Activated CD8-positive, alpha-beta memory T cell treated with anti-CD3 and anti-CD28 coated beads for 4 hours (primary cell): Measurements from ENCODE around the gene AOPEP.

Source experiments
- DNase-seq, 2 donors: peaks; one replicate each; pipeline ENCODE4 v3.0.0-alpha.2; 2020; ENCODE audit warnings: low read depth in 2 of 2

The AOPEP gene

DNA sequence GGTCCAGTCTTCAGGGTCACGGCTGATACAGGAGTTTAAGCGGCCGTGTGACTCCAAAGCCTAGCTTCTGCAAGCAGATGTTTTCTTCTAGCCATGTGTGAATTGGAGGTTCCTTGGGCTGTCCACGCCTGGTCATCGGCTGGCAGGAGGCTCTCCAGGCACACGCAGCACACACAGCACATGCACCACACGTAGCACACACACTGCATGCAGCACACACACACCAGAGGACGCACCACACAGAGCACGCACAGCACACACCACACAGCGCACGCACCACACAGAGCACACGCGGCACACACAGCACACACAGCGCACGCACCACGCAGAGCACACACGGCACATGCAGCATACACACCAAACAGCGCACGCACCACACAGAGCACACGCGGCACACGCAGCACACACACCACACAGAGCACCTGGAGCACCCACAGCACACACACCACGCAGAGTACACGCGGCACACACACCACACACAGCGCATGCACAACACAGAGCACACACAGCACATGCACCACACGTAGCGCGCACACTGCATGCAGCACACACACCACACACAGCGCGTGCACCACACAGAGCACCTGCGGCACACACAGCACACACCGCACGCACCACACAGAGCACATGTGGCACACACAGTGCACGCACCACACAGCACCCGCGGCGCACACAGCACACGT lies 356.7 kb downstream of the AOPEP start:
- DNase-seq, result no peak

DNA sequence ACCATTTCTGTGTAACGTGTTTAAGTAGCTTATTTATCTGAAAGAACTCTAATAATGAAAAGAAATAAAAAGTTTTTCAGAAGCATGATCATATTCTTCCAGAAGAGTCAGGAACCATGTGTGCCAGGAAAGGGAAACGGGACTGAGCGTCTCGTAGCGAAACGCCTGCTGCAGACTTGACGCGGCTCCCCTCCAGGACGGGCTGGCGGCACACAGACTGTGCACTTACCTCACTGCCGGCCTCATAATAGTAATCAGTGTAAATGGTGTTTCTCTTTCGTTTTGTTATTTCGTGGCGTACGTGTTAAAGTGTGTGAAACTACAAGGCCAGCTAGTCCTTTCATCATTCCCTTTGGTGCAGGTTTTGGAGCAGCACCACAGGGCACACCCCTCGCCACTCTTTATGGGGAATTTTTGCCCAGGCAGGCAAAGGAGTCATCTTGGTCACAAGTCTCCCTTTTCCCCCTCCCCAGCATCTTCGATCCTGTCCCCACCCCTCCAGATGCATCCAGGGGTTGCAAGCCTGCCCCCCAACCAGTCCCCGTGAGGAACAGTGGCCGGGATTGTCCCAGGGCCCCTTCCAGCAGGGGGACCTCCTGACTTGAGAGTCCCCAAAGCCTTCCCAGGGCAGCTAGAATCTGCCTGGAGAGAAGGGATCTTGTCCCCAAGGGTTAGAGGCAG lies 357.9 kb downstream of the AOPEP start:
- no peak for DNase-seq

DNA sequence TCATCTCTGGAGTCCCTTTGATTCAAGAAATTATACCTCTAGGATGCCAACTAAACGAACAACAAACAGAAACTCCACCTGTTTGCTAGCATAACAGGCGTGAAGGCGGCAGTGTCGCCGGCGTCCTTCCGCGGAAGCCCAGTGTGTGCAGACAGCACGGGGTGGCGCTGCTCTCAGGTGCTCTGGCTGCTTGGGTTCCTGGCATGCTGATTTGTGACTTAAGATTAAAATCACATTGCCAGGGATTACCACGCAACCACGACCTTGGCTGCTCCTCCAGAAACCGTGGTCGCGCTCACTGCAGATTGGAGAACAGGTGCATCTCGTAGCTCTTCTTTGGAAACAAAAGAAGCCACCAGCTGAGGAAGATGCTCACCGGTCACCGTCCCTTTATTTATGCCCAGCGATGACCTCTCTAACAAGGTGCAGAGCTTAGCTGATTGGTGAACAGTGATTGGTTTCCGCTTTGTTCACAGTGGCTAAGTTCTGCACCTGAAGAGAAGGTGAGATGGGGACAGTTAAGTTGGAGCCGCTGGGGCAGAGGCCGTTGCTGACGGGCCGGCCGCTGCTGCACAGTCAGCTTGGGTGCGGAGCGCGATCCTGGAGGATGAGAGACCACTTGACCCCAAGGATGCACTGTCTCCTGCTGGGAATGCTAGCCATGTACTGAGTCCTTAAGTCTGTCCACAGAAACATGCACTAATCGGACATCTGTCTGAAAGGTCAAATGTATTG lies 358.7 kb downstream of the AOPEP start:
- no peak for DNase-seq

DNA sequence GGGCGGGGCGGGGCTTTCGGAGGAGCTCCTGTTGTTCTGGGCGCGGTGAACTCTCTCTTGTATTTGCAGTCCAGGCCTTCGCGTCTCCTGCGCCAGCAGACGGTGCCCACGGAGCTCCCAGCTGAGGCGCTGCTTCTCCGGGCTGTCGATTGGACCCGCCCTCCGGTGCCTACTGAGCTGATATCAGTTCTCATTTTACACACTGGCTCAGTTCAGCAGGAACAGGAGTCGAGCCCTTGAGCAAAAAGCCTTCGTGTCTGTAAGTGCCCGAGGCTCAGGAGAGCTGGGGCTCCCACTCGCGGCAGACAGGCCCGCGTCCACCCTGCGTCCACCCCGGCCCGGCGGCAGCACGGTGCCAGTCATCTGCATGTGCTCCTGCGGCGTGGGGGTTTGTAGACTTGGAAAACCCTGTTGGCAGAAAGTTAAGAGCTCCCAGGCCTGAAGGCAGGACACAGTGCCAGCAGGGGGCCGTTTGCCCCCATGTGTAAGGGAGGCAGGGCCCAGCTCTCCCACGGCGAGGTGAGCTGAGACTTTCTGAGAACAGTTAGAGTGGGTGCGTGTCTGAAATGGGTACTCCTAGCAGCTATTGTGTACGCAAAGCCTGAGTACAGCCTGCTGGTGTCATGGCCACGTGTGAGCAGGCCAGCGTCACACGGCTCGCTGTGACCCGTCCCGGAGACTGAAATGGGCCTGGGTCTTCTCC lies 359.5 kb downstream of the AOPEP start:
- DNase-seq, result no peak

DNA sequence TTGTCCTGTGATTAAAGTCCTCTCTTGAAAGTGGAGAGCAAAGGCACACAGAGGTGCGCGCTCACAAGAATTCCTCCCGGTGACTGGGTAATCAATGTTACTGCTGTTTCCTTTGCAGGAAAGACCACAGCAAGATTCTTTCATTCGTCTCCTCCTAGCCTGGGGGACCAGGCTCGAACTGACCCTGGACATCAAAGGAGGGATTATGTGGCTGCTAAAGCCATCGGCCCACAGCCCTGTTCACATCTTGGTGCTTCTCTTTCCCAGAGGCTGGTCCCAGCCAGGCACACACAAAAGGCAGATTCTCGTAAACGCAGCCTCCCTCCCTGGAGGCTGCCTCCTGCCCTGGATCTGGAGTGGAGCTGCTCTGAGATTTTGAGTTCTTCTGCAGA lies 360.1 kb downstream of the AOPEP start:
- no peak for DNase-seq

DNA sequence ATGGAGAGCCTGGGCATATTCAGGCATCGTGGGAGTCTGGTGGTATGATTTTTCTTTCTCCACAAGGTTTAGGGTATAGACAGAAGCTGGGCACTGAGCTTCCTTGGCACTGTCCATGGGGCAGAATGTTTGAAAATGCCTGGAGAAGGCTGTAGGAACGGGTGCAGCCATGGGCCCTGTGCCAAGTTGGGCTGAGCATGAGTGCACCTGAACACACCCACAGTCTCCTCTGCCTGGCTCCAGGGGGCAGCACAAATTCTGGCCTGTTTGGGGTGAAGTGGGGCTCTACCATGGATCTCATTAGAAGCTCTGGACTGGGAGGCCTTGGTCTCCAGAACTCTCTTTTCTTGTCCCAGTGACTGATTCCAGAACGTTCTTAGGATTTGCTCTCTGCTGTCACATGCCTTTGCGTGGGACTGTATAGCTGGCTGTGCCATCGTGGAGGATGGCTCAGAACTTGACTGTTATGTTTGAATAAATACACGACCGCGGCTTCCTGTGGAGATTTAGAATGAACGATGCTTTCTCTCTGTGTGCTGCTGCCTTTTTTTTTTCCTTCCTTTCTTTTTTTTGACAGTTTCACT lies 361.3 kb downstream of the AOPEP start:
- no peak for DNase-seq

DNA sequence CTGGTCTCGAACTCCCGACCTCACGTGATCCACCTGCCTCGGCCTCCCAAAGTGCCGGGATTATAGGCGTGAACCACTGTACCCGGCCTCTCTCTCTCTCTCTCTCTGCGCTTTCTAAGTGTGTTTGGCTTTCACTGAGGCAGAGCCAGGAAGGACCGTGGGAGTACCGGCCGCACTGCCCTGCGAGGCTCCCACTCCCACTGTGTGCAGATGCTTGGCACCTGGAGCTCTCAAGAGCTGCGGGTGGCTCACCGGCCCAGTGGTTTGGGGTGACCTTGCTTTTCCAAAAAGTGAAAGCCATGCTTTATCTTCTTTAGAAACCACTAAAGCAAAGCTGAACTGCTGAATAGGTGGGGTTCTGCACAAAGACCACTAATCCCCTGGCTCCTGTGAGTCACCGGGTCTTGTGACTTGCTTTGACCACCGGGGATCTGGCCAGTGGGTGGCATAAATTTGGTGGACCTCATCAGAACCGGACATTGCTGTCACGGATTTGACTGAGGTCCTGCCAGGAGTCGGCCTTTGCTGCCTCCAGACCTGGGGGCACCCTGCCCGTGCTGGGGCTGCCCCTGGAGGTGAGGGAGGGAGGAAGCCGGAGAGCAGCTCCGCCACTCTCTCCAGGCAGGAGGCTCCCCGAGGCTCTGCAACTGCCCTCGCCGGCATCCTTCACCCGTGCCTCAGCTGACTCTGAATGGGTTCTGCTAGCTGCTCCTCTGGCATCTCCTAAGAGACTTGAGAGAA lies 362.1 kb downstream of the AOPEP start:
- DNase-seq, result no peak

DNA sequence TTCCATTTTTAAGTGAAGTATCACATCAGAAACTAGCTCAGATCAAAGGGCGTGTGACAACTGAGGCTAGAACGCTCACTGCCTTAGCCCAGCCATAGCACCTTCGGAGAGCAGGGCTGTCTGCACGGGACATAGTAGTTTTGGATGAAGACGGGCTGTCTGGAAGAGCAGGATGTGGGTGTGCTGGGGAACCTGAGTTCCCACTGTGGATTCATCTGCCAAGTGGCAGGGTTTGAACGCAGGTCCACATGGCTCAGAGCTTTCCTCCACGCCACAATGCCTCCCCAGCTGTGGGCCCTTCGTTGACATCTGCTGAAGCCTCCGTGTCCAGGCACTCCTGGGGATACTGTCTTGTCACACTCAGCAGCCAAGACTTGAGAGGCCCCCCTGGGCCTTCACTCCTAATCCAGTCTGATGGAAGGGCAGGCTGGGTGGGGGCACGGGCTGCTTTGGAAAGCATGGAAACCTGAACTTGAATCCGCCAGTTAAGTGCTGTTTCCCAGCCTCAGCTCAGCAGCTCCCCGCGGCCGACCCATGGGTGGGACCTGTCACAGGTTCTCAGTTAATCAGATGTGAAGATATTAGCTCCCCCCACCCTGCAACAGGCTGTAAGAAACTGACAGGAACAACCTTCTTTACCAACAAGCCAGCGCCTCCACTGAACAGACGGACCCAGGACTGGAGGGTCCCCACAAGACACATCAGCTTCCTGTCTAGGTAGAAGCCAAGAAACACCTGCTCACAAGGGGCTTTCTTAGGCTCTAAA lies 362.9 kb downstream of the AOPEP start:
- no peak for DNase-seq

DNA sequence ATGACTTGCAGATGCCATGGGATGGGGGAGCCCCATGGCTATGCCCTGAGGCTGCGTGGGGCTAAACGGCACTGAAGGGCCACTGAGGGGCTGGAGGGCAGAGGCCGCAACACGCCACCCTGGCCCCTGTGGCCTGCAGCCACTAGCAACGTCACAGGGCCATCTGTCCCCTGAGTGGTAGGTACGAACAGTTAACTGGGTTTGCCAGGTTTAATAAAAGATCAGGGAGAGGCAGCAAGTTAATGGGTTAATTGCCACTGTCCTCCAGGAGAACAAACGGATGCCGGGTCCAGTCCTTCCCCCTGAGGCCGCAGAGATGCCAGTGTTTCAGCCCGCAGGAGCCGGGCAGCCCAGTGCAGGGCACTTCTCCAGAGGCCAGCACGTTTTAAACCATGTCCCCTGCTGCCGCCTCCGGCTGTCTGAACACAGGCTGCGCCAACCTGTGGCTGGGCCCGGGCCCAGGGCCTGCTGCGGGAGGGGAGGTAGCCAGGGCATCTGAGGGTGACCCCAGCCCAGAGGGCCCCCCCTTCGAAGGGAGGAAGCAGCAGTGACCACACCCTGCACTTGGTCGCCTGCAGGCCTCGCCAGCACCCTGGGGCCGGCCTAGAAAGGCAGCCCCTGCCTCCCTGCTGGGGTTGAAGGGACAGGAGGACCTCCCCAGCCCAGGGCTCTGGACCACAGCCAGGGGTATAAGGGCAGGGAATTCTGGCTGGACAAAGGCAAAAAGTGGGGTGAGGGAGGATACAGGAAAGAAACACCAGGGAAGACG lies 363.7 kb downstream of the AOPEP start:
- DNase-seq, result no peak

DNA sequence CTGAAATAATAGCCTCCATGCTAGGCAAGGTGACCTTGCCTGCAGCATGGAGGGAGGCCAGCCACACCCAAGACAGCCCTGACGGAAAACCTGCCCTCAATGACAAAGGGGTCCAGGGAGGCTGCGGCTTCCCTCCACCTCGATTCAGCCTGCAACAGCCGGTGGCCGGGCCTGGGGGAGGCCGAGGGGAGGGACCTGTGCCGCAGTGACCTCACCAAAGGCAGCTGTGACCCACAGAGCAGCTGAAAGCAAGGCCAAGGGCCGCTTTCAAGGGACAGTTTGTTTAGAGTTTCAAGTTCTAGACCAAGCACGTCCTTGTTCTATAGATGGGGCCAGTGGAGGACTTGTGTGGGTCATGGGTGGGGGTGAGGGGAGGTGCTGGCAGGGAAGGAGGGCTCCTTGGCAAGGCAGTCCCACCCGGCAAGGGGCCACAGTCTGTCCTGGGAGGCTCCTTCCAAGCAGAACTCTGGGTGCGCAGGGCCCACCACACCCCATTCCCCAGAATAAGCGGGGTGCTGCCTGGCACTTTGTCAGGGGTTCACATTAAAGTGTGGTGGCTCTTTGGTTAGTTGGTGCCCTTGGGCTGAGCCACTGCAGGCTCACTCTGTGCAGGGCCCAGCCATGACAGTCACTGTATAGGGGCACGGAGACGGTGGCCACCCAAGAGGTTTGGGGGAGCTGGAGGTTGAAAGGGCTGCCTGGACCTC lies 364.5 kb downstream of the AOPEP start:
- no peak for DNase-seq

DNA sequence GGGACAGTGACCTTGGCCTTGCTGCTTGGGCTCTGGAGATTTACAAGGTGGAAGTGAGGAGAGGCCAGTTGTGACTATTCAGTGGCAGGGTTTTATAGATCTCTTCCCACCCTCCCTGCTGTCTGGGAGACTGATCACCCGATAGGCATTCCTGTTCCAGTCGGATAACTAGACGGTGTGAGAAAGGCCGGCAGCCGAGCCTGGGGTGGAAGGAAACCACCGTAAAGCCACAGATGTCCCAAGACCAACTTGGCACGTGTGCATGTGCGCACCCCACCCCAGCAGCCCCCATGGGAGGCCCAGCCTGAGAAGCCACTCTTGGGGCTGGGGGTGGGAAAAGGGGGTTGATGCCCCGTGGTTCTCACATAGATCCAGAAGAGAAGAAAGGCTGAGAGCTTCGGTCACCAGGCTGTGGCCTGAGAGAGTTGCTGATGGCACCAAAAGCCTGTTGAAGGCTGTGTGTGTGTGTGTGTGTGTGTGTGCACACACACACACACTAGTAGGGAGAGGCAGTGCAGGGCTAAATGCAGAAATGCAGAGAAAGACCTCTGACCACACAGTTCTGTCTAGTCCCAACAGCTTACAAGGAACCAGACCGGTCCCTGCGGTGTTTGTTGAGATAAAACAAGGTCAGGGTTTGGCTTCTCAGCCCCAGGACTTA lies 365.2 kb downstream of the AOPEP start:
- no peak for DNase-seq

DNA sequence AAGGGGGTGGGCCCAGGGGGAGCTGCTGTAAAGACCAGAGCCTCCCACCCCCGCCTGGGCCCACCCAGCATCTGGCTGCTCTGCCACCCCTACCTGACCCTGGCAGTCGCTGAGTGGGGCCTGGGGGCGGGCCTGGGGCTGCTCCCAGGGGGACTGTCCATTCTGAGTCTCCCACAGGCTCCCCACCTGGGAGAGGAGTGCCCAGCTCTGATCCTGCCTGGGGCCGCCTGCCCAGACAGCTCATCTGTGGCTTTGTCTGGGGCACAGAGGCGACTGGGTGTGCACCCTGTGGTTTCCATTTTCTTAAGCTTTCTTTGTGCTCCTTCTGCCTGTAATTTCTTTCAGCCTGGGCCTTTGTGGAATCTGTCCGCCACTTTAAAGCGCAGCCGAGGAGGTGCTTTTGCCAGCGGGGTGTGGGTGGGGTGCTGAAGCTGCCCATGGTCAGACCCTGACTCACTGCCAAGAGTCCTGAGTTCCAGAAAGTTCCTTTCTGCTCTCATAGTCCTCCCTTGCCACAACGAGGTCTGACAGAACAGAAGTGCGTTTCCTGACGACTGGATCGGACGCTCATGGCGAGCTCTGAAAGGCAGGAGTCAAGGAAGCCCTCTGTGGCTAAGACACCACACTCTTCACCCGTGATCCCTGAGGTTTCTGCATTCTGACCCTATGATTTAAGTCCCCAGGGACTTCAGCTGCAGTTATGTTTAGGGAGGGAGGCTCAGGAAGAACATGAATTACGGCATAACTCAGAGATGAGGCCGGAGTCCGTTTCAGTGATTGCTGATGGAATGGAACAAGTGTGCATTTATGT lies 366.0 kb downstream of the AOPEP start:
- no peak for DNase-seq

DNA sequence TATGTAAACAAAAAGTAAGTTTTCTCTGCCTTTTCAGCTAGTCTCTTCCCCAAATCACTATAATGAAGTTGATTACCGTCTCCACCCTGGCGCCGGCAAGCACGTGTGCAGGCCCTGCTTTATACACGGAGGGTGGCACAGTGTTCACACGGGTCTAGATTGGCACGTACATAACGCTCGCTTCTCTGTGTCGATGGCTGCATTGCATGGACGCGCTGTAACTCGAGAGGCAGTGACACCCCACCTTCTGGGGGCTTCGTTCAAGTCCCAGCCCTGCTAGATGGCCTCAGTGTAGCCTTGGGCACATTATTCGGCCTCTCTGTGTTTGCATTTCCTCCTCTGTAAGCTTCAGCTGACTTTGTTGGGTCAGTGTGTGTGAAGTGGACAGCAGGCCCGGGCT lies 367.1 kb downstream of the AOPEP start:
- no peak for DNase-seq

DNA sequence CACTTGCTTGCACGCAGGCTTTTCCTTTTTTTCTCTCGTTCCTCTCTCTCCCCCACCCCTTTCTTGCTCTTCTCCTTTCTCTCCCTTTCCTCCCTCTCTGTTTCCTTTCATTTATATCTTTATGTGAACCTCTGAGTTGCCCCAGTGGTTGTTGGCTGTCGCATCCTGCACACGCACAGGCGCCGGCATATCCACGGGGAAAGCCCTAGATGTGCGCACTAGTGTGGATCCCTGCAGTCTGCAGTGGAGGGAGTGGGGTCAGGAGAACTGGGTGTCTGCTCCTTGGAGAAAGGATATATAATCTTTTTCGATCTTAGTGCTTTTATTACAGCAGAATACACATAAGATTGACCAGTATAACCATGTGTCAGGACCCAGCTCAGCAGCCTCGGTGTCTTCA lies 367.5 kb downstream of the AOPEP start:
- no peak for DNase-seq

DNA sequence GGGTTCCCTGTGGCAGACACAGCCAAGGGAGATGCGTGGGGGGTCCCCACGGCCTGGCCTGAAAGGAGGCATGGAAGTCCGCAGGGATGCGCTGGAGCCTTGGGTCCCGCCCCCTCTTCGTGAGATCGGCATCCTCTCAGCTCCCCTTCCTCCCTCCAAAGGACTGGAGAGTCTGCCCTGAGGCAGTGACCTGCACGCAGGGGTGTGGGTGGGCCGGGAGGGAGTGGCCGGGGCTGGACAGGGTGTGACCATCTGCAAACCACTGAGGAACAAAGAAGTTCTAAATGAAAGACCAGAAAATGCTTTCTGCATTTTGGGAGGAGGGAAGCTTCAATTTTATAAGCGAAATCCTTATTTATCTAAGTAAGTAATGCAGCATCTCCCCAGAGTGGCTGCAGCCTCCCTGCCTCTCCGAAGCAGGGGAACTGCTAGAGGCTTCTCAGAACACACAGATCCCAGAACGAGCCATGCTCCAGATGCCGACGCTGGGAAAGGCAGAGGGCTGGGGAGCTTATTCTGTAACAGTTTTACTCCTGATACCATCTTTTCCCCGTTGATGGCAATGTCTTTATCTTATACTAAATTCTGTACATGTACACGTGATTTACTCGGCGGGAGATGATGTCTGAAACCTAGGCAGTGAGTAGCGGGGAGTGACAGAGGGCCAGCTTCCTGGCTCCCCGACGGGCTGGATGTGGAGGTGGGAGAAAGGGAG lies 369.3 kb downstream of the AOPEP start:
- no peak for DNase-seq

DNA sequence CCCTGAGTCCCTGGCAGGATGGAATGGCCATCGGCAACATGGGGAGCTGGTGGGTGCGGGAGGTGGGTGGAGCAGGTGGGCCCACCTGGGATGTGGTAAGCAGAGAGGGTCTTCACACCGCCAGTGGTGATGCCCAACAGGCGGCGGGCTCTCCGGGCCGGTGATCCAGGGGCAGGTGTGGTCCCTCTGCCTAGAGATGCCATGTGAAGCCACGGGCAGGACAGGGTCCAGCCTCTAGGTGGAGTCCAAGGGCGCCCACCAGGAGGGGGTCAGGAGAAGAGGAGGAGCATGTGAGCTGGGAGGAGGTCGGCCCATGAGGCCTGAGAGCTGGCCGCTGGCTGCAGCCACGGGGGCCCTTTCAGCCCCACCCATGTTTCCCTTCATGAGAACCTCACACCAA lies 369.9 kb downstream of the AOPEP start:
- no peak for DNase-seq

DNA sequence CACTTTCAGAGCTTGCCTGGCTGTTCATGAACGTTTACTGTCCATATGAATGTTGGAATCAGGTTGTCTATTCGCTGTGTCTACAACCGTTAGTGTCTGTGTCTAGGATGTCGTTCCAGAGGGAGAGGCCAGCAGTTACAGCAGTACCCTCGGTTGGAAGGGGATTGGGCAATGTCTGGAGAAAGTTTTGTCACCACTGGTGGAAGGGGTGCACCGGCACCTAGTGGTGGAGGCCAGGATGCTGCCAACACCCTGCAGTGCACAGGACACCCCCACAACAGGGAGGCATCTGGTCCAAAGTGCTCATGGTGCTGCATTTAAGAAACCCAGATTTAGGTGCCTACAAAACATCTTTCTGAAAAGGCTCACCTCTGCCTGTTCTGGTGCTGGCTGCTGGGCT lies 370.3 kb downstream of the AOPEP start:
- no peak for DNase-seq
